GM12878 (cell line): ENCODE results near the gene ASAP2. TPM values are rescaled to one million over a fixed set of nuclear protein-coding genes. Genes with fewer than 3 reads are reported as not detected.

Experiments used
- ATAC-seq: fragments of 200-7000 bp; cut with Tn5 transposase; 3 replicates; pipeline ENCODE4 v1.9.1; 2020; ENCODE audit warnings: mild to moderate bottlenecking, moderate library complexity
- BruUV-seq: library from RNA; stranded (reverse); fragments of 400-500 nt; replicated peaks from 2 replicates; lab custom pipeline; 2021; lab: Mats Ljungman, UMichigan
- CTCF ChIA-PET: fragments of 300-600 bp; sonication (Branson Sonifier 250); formaldehyde crosslinking; extraction: SDS; loops from one replicate; lab custom pipeline; 2021; ENCODE audit warnings: inconsistent platforms; lab: Yijun Ruan, JAX
- POLR2A ChIA-PET: fragments of 350-600 bp; formaldehyde crosslinking; extraction: SDS; loops from one replicate; lab custom pipeline; 2021; ENCODE audit warnings: inconsistent platforms; lab: Charles Lee
- RAD21 ChIA-PET: fragments of 300-600 bp; sonication (Branson Sonifier 250); formaldehyde crosslinking; loops from one replicate; lab custom pipeline; 2023; ENCODE audit warnings: antibody characterized with exemption; ENCODE audit not compliant: unreplicated experiment; lab: Charles Lee
- SMC1A ChIA-PET: fragments of 300-600 bp; sonication (Branson Sonifier 250); formaldehyde crosslinking; loops from one replicate; lab custom pipeline; 2023; ENCODE audit not compliant: unreplicated experiment, uncharacterized antibody; lab: Charles Lee
- DNase-seq: peaks from one replicate; pipeline ENCODE4 v3.0.0-alpha.2; 2011; ENCODE audit warnings: low read depth, low spot score
- FAIRE-seq: peaks from 3 replicates; lab custom pipeline; 2011; peaks lifted over from hg19 to GRCh38; lab: Jason Lieb, UNC
- H2AFZ ChIP-seq: 2 replicates; pipeline ENCODE4 v1.6.0; 2011; ENCODE audit warnings: low read depth, low read length, control low read depth; ENCODE audit not compliant: control insufficient read depth
- H3K27ac ChIP-seq: 2 replicates; pipeline ENCODE4 v1.5.1; 2011; ENCODE audit warnings: control low read depth; ENCODE audit not compliant: control insufficient read depth, insufficient read depth
- H3K27me3 ChIP-seq, 2 experiments: replicated peaks in 1 of 2; 2 replicates each; pipeline versions ENCODE4 v1.6.0 to v1.6.1; 2011; ENCODE audit warnings: low read length in 1 of 2; ENCODE audit not compliant: control insufficient read depth in 2 of 2, insufficient read depth in 2 of 2
- H3K36me3 ChIP-seq, 2 experiments: 2 replicates each; pipeline ENCODE4 v1.5.1; 2011; ENCODE audit warnings: low read length in 1 of 2; ENCODE audit not compliant: control insufficient read depth in 2 of 2, insufficient read depth in 2 of 2
- H3K4me1 ChIP-seq: 2 replicates; pipeline ENCODE4 v1.6.1; 2011; ENCODE audit warnings: mild to moderate bottlenecking, low read length, moderate library complexity, mixed read lengths; ENCODE audit not compliant: control insufficient read depth, insufficient read depth
- H3K4me2 ChIP-seq: 2 replicates; pipeline ENCODE4 v1.6.0; 2011; ENCODE audit warnings: control low read depth; ENCODE audit not compliant: control insufficient read depth, insufficient read depth
- H3K4me3 ChIP-seq: fragments of 200-600 bp; sonication (generic); 2 replicates; pipeline ENCODE4 v1.5.1; 2016
- H3K79me2 ChIP-seq: 2 replicates; pipeline ENCODE4 v1.6.0; 2011; ENCODE audit warnings: low read length; ENCODE audit not compliant: control insufficient read depth, insufficient read depth
- H3K9ac ChIP-seq: 2 replicates; pipeline ENCODE4 v1.8.0; 2011; ENCODE audit warnings: low read length, control low read depth, mixed read lengths; ENCODE audit not compliant: control insufficient read depth, insufficient read depth
- H3K9me3 ChIP-seq: replicated peaks from 3 replicates; pipeline ENCODE4 v1.5.1; 2011; ENCODE audit warnings: mild to moderate bottlenecking, low read length; ENCODE audit not compliant: control insufficient read depth, insufficient read depth
- H4K20me1 ChIP-seq: 2 replicates; pipeline ENCODE4 v1.6.0; 2011; ENCODE audit not compliant: control insufficient read depth, insufficient read depth
- HDGF ChIP-seq: fragments of 450-650 bp; IDR thresholded peaks from 2 replicates; pipeline ENCODE4 v1.6.1; 2016; ENCODE audit warnings: antibody characterized with exemption
- KAT2A ChIP-seq: conservative IDR thresholded peaks from 2 replicates; pipeline ENCODE4 v1.6.1; 2011; ENCODE audit warnings: low read depth, low read length; ENCODE audit not compliant: control insufficient read depth
- MEF2A ChIP-seq: IDR thresholded peaks from 2 replicates; pipeline ENCODE4 v1.6.1; 2011; ENCODE audit warnings: low read depth, mild to moderate bottlenecking, low read length, moderate library complexity; ENCODE audit not compliant: insufficient read depth
- NFIC ChIP-seq: IDR thresholded peaks from 2 replicates; pipeline ENCODE4 v1.6.1; 2012; ENCODE audit warnings: low read depth, mild to moderate bottlenecking, inconsistent platforms, low read length, moderate library complexity
- NFYA ChIP-seq: IDR thresholded peaks from 2 replicates; pipeline ENCODE4 v1.6.1; 2011; ENCODE audit warnings: low read depth, mild to moderate bottlenecking, low read length, improper control_type of control experiment, borderline replicate concordance
- RCOR1 ChIP-seq: conservative IDR thresholded peaks from 2 replicates; pipeline ENCODE4 v1.6.1; 2012; ENCODE audit warnings: low read depth, low read length, improper control_type of control experiment
- RELA ChIP-seq: fragments of 450-650 bp; IDR thresholded peaks from 2 replicates; pipeline ENCODE4 v1.8.0; 2014; ENCODE audit warnings: borderline replicate concordance; ENCODE audit not compliant: partially characterized antibody
- SMAD1 ChIP-seq: fragments of 450-650 bp; IDR thresholded peaks from 2 replicates; pipeline ENCODE4 v1.6.1; 2018; ENCODE audit warnings: mild to moderate bottlenecking, low read depth; ENCODE audit not compliant: partially characterized antibody
- STAT1 ChIP-seq: fragments of 450-650 bp; conservative IDR thresholded peaks from 2 replicates; pipeline ENCODE4 v1.6.1; 2014; ENCODE audit warnings: antibody characterized with exemption, mild to moderate bottlenecking
- TARDBP ChIP-seq: IDR thresholded peaks from 2 replicates; pipeline ENCODE4 v1.6.1; 2016; ENCODE audit warnings: borderline replicate concordance
- TCF12 ChIP-seq: IDR thresholded peaks from 2 replicates; pipeline ENCODE4 v1.6.1; 2011; ENCODE audit warnings: low read depth, mild to moderate bottlenecking, low read length
- ZNF592 ChIP-seq: fragments of 450-650 bp; IDR thresholded peaks from 2 replicates; pipeline ENCODE4 v1.6.1; 2017; ENCODE audit warnings: mild to moderate bottlenecking, moderate library complexity
- WGBS: methylation state at CpG from one replicate; pipeline ENCODE4 v1.1.6; 2016; ENCODE audit warnings: low lambda C conversion rate; ENCODE audit not compliant: insufficient replicate concordance, insufficient coverage; ENCODE audit errors: missing lambda C conversion rate; 5-methylcytosine and 5-hydroxymethylcytosine counted together
- in situ Hi-C: fragments of 300-500 bp; cut with MboI; formaldehyde crosslinking; loops from 9 replicates; pipeline ENCODE4 v1.14.3; 2018; ENCODE audit warnings: mixed read lengths
- intact Hi-C: fragments of 100-400 bp; cut with micrococcal nuclease; formaldehyde crosslinking; loops from one replicate; pipeline ENCODE4 v1.14.2; 2022; ENCODE audit not compliant: unreplicated experiment
- polyA plus RNA-seq, 11 experiments: library from polyadenylated mRNA; depleted of rRNA in 4 of 11; unstranded in 6 of 11; stranded (reverse) in 5 of 11; fragments of >200 nt; fragmentation: Nextera tagmentation in 4 of 11; fragmentation: Illumina TruSeq in 1 of 11; extraction: Ambion mirVana in 4 of 11; extraction: Trizol in 1 of 11; gene quantifications; 1 replicate in 1 of 11; 2 replicates in 10 of 11; pipeline versions ENCODE4 v1.2.1 to v1.2.3, GENCODE V29; 2011 to 2016; ENCODE audit warnings: inconsistent platforms in 2 of 11, missing spikeins in 2 of 11, low read depth in 1 of 11
- total RNA-seq, 4 experiments: library from RNA; depleted of rRNA in 3 of 4; stranded (reverse); fragments of >200 nt in 3 of 4; fragmentation: Illumina TruSeq in 1 of 4; extraction: Trizol in 1 of 4; gene quantifications; 2 replicates each; pipeline versions ENCODE4 v1.2.1 to v1.2.3, GENCODE V29; 2013 to 2021
- TF ChIP-seq, protein P1 (sequence below): IDR thresholded peaks from 2 replicates; pipeline ENCODE4 v1.6.1; 2012; ENCODE audit warnings: low read depth, low read length, improper control_type of control experiment
- TF ChIP-seq, protein P2 (sequence below): fragments of 450-650 bp; conservative IDR thresholded peaks from 2 replicates; pipeline ENCODE4 v1.6.1; 2017; ENCODE audit warnings: mild to moderate bottlenecking, moderate library complexity

ASAP2 gene
- total and polyA plus RNA-seq, 10 of the 15 experiments (the other 5 are each of a cell fraction or from before 2014, with no cell fraction given) = 0.05 to 0.27 (median 0.07) TPM; not detected in 4

DNA sequence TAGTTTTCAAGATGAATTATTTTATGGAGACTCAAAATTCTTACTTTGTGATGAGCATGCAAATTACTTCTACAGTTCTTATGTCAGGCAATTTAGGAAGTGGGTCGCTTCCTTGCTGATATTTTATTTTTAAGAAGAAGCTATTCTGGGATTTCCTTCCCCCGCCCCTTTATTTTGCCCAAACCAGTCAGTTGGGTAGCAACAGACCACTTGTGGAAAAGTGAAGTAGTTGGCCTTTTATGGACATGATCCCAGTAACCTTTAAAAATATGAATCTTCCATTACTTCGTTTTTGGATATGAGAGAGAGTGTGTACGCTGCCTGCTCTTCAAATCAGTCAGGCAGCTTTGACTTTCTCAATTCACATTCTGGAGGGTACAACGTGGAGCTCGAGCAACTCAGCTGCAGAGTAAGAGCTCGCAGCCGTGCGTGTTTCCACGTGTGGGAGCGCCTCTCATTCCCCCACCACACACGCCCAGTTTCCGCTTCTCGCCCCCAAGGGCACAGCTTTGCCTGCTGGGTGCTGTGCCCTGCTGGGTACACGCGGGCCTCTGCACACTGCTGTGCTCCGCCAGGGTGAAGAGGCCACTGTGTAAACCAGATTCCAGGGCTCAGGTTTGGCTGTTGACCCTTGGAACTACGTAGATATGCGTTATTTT is 124.1 kb downstream of the ASAP2 start:
- no peaks in the 10 kb centered on the region for H3K79me2 ChIP-seq
- peaks cover 0 to 2% of the 10 kb centered on the region in 2 experiments; a peak in 2 of 4 replicates for H3K27me3 ChIP-seq
- POLR2A ChIA-PET = no interaction called here
- CTCF ChIA-PET = interaction anchor here (0.6 to 2.4 kb wide), 4 partner anchors 40 to 189 kb away, joined by 3 to 5 read pairs (median 4); no protein-coding TSS in a partner anchor
- 16% methylated on average over 19 of the region's 19 CpGs for WGBS
- no peak overlapping the region for H2AFZ ChIP-seq
- H3K4me1 ChIP-seq = no peaks in the 10 kb centered on the region; the same call in 1 of the 2 replicates
- in situ Hi-C loops (no loop called here), intact Hi-C loops (loop anchor here (10.0 kb wide), 1 partner anchor 186 kb away; no protein-coding TSS in a partner anchor)
- H3K4me2 ChIP-seq = no peak overlapping the region
- H3K4me3 ChIP-seq = no peak overlapping the region
- RAD21 ChIA-PET = no interaction called here
- DNase-seq (no peak), FAIRE-seq (no peak), ATAC-seq (no peak; the same call in 2 of the 3 replicates)
- H3K27ac ChIP-seq = no peak overlapping the region
- H3K9ac ChIP-seq = no peak overlapping the region
- SMC1A ChIA-PET = no interaction called here
- no TSS peak for BruUV-seq
- no peaks in the 10 kb centered on the region for H3K36me3 ChIP-seq
- no peaks in the 10 kb centered on the region for H4K20me1 ChIP-seq
- H3K9me3 ChIP-seq = no peaks in the 10 kb centered on the region
- TF ChIP-seq TARDBP (no peak), NFIC (no peak), TCF12 (no peak), HDGF (no peak), RCOR1 (no peak), KAT2A (no peak), MEF2A (no peak), RELA (no peak), NFYA (no peak), STAT1 (no peak), ZNF592 (no peak), SMAD1 (no peak)
- TF ChIP-seq, protein P1, sequence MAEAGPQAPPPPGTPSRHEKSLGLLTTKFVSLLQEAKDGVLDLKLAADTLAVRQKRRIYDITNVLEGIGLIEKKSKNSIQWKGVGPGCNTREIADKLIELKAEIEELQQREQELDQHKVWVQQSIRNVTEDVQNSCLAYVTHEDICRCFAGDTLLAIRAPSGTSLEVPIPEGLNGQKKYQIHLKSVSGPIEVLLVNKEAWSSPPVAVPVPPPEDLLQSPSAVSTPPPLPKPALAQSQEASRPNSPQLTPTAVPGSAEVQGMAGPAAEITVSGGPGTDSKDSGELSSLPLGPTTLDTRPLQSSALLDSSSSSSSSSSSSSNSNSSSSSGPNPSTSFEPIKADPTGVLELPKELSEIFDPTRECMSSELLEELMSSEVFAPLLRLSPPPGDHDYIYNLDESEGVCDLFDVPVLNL = no peak
- TF ChIP-seq, protein P2, sequence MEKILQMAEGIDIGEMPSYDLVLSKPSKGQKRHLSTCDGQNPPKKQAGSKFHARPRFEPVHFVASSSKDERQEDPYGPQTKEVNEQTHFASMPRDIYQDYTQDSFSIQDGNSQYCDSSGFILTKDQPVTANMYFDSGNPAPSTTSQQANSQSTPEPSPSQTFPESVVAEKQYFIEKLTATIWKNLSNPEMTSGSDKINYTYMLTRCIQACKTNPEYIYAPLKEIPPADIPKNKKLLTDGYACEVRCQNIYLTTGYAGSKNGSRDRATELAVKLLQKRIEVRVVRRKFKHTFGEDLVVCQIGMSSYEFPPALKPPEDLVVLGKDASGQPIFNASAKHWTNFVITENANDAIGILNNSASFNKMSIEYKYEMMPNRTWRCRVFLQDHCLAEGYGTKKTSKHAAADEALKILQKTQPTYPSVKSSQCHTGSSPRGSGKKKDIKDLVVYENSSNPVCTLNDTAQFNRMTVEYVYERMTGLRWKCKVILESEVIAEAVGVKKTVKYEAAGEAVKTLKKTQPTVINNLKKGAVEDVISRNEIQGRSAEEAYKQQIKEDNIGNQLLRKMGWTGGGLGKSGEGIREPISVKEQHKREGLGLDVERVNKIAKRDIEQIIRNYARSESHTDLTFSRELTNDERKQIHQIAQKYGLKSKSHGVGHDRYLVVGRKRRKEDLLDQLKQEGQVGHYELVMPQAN = no peak
